ENCODE measurements around the gene RIOX2. TPM values are rescaled to one million over a fixed set of nuclear protein-coding genes. Genes with fewer than 3 reads are reported as not detected.
A peak's percentile ranks its signal among the peaks of the same experiment; 100 is the strongest.

The RIOX2 gene
- total RNA-seq, 1 donor from 2014 or later, result 12.3 TPM

- Mint-ChIP-seq H3K36me3 (ENCODE audit: unreplicated experiment) (no peaks in the 10 kb centered on the region), H3K4me3 (ENCODE audit: unreplicated experiment) (peak overlapping the region; percentile 87), H3K9me3 (ENCODE audit: unreplicated experiment) (peaks cover 6% of the 10 kb centered on the region), H3K27ac (ENCODE audit: unreplicated experiment) (peak overlapping the region; percentile 74), H3K27me3 (ENCODE audit: unreplicated experiment) (peaks cover 4% of the 10 kb centered on the region), H3K4me1 (ENCODE audit: low read depth, unreplicated experiment) (peaks cover 28% of the 10 kb centered on the region)
- TF ChIP-seq CTCF (IDR thresholded peaks at IDR 0.05; ENCODE audit: partially characterized antibody, unreplicated experiment), result no peak
- DNase-seq, result no peak
These were observed 1.1 kb downstream of the RIOX2 start for GRCh38 chr3:97970956-97971620.

GRCh38 chr3:97970156-97970555, 2.1 kb downstream of the RIOX2 start:
- Mint-ChIP-seq H3K27me3 (ENCODE audit: unreplicated experiment) (peaks cover 4% of the 10 kb centered on the region), H3K4me1 (ENCODE audit: low read depth, unreplicated experiment) (peaks cover 28% of the 10 kb centered on the region), H3K4me3 (ENCODE audit: unreplicated experiment) (peak overlapping the region; percentile 87), H3K27ac (ENCODE audit: unreplicated experiment) (no peak overlapping the region), H3K9me3 (ENCODE audit: unreplicated experiment) (peaks cover 6% of the 10 kb centered on the region), H3K36me3 (ENCODE audit: unreplicated experiment) (no peaks in the 10 kb centered on the region)
- no peak for TF ChIP-seq CTCF (IDR thresholded peaks at IDR 0.05; ENCODE audit: partially characterized antibody, unreplicated experiment)
- no peak for DNase-seq

GRCh38 chr3:97969541-97969940, 2.7 kb downstream of the RIOX2 start:
- Mint-ChIP-seq H3K36me3 (ENCODE audit: unreplicated experiment) (no peaks in the 10 kb centered on the region), H3K27me3 (ENCODE audit: unreplicated experiment) (peaks cover 4% of the 10 kb centered on the region), H3K27ac (ENCODE audit: unreplicated experiment) (no peak overlapping the region), H3K9me3 (ENCODE audit: unreplicated experiment) (peaks cover 6% of the 10 kb centered on the region), H3K4me3 (ENCODE audit: unreplicated experiment) (no peak overlapping the region), H3K4me1 (ENCODE audit: low read depth, unreplicated experiment) (peaks cover 28% of the 10 kb centered on the region)
- TF ChIP-seq CTCF (IDR thresholded peaks at IDR 0.05; ENCODE audit: partially characterized antibody, unreplicated experiment), result no peak
- DNase-seq, result no peak

GRCh38 chr3:97968376-97968775, 3.9 kb downstream of the RIOX2 start:
- H3K4me1 Mint-ChIP-seq (ENCODE audit: low read depth, unreplicated experiment), result peaks cover 28% of the 10 kb centered on the region
- H3K4me3 Mint-ChIP-seq (ENCODE audit: unreplicated experiment), result no peak overlapping the region
- no peak for TF ChIP-seq CTCF (IDR thresholded peaks at IDR 0.05; ENCODE audit: partially characterized antibody, unreplicated experiment)
- no peak overlapping the region for H3K27ac Mint-ChIP-seq (ENCODE audit: unreplicated experiment)
- peaks cover 6% of the 10 kb centered on the region for H3K9me3 Mint-ChIP-seq (ENCODE audit: unreplicated experiment)
- H3K36me3 Mint-ChIP-seq (ENCODE audit: unreplicated experiment), result no peaks in the 10 kb centered on the region
- DNase-seq, result no peak
- peaks cover 4% of the 10 kb centered on the region for H3K27me3 Mint-ChIP-seq (ENCODE audit: unreplicated experiment)

GRCh38 chr3:97967966-97968365, 4.3 kb downstream of the RIOX2 start:
- H3K36me3 Mint-ChIP-seq (ENCODE audit: unreplicated experiment), result no peaks in the 10 kb centered on the region
- DNase-seq, result no peak
- H3K4me3 Mint-ChIP-seq (ENCODE audit: unreplicated experiment), result no peak overlapping the region
- H3K9me3 Mint-ChIP-seq (ENCODE audit: unreplicated experiment), result peaks cover 6% of the 10 kb centered on the region
- H3K27ac Mint-ChIP-seq (ENCODE audit: unreplicated experiment), result no peak overlapping the region
- H3K4me1 Mint-ChIP-seq (ENCODE audit: low read depth, unreplicated experiment), result peaks cover 28% of the 10 kb centered on the region
- no peak for TF ChIP-seq CTCF (IDR thresholded peaks at IDR 0.05; ENCODE audit: partially characterized antibody, unreplicated experiment)
- H3K27me3 Mint-ChIP-seq (ENCODE audit: unreplicated experiment), result peaks cover 4% of the 10 kb centered on the region
